ENCODE data around the gene PTPRM.

GRCh38 chr18:8379187-8379941 lies 812.2 kb downstream of the PTPRM start:
- TF ChIP-seq CTCF (IDR thresholded peaks at IDR 0.05; ENCODE audit: insufficient read depth, low read length, poor library complexity, severe bottlenecking) (no peak), EZH2phosphoT487 (conservative IDR thresholded peaks at IDR 0.05; ENCODE audit: low read length) (no peak)

Data from SU-DHL-6 (cell line).